Activated T-cell treated with anti-CD3 and anti-CD28 coated beads, Interleukin-2, amount 50 U/mL, for 24 hours (primary cell): ENCODE results near the gene CCNI2.
"Not testable (repeated sequence)": the region's sequence is repeated elsewhere in the genome, so short reads cannot be mapped to it uniquely, and the experiment has no call there.

Source experiments
- DNase-seq: peaks from one replicate; pipeline ENCODE4 v3.0.0-alpha.2; 2020
- H3K27ac Mint-ChIP-seq: 2 replicates; pipeline ENCODE4 v1.8.0; 2020; ENCODE audit warnings: mild to moderate bottlenecking, mixed read lengths
- H3K27me3 Mint-ChIP-seq: 2 replicates; pipeline ENCODE4 v1.8.0; 2020; ENCODE audit warnings: mixed read lengths
- H3K36me3 Mint-ChIP-seq: 2 replicates; pipeline ENCODE4 v1.8.0; 2020; ENCODE audit warnings: low read depth, mixed read lengths
- H3K4me1 Mint-ChIP-seq: 2 replicates; pipeline ENCODE4 v1.8.0; 2020; ENCODE audit warnings: low read depth, mixed read lengths
- H3K4me3 Mint-ChIP-seq: 2 replicates; pipeline ENCODE4 v1.8.0; 2020; ENCODE audit warnings: mild to moderate bottlenecking, moderate library complexity, mixed read lengths
- H3K9me3 Mint-ChIP-seq: 2 replicates; pipeline ENCODE4 v1.8.0; 2020; ENCODE audit warnings: mixed read lengths

Gene CCNI2

DNA sequence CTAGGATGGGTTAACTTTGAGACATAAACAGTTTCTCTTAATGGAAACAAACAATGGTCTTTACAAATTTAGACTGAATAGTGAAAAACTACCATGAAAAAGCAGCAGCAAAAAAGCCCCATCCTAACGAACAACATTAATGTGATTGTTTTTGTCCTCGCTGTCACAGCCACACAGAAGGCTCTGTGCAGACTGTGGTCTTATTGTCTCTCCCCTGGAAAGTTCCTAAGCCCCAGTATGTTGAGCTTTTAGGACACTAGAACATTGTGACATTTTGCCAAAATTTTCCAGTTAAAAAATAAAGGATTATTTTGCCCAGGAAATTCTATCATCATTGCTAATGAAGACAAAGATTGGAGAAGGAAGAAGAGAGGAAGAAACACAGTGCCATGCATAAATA is 53.3 kb downstream of the CCNI2 start:
- Mint-ChIP-seq H3K9me3 (no peaks in the 10 kb centered on the region), H3K4me1 (no peaks in the 10 kb centered on the region), H3K36me3 (no peaks in the 10 kb centered on the region), H3K27me3 (peaks cover 54% of the 10 kb centered on the region), H3K27ac (no peak overlapping the region), H3K4me3 (no peak overlapping the region)
- DNase-seq, result no peak

GRCh38 chr5:132802044-132802684 is 54.9 kb downstream of the CCNI2 start:
- Mint-ChIP-seq H3K4me1 (no peaks in the 10 kb centered on the region), H3K9me3 (no peaks in the 10 kb centered on the region), H3K27me3 (peaks cover 59% of the 10 kb centered on the region), H3K4me3 (no peak overlapping the region), H3K27ac (no peak overlapping the region), H3K36me3 (no peaks in the 10 kb centered on the region)
- no peak for DNase-seq

- not testable (repeated sequence) for DNase-seq, H3K9me3 Mint-ChIP-seq, H3K4me1 Mint-ChIP-seq, H3K4me3 Mint-ChIP-seq, H3K27ac Mint-ChIP-seq, H3K36me3 Mint-ChIP-seq
- peaks cover 62% of the 10 kb centered on the region for H3K27me3 Mint-ChIP-seq
Observed at GRCh38 chr5:132802685-132803066, 55.5 kb downstream of the CCNI2 start.
